Measurements from ENCODE around the gene ARHGAP33.

GRCh38 chr19:35824150-35824549, 48.8 kb downstream of the ARHGAP33 start:
- TF ChIP-seq POLR2A (IDR thresholded peaks at IDR 0.05) (no peak), CTCF (IDR thresholded peaks at IDR 0.05) (no peak)
